MM.1S (cell line): ENCODE results near the gene SYNE1.

ENCODE experiments used
- DNase-seq: peaks from one replicate; pipeline ENCODE4 v3.0.0-alpha.2; 2015
- H2AFZ ChIP-seq: fragments of 300-600 bp; sonication (generic); 2 replicates; pipeline ENCODE4 v1.6.0; 2016; ENCODE audit warnings: antibody characterized with exemption, low read length
- H3F3A ChIP-seq: fragments of 300-600 bp; sonication (generic); 2 replicates; pipeline ENCODE4 v1.6.1; 2016; ENCODE audit warnings: mild to moderate bottlenecking, antibody characterized with exemption, low read length, moderate library complexity, mixed read lengths; ENCODE audit not compliant: insufficient read depth
- H3K27ac ChIP-seq: fragments of 300-600 bp; sonication (generic); 2 replicates; pipeline ENCODE4 v1.5.1; 2016; ENCODE audit warnings: mild to moderate bottlenecking, low read length
- H3K27me3 ChIP-seq: fragments of 300-600 bp; sonication (generic); replicated peaks from 2 replicates; pipeline ENCODE4 v1.6.0; 2016; ENCODE audit warnings: low read length; ENCODE audit not compliant: insufficient read depth
- H3K36me3 ChIP-seq: fragments of 300-600 bp; sonication (generic); replicated peaks from 2 replicates; pipeline ENCODE4 v1.6.1; 2016; ENCODE audit warnings: mild to moderate bottlenecking, low read length, mixed read lengths; ENCODE audit not compliant: insufficient read depth
- H3K4me1 ChIP-seq: fragments of 300-600 bp; sonication (generic); 2 replicates; pipeline ENCODE4 v1.6.1; 2016; ENCODE audit warnings: low read length, mixed read lengths
- H3K4me2 ChIP-seq: fragments of 300-600 bp; sonication (generic); 2 replicates; pipeline ENCODE4 v1.6.0; 2016; ENCODE audit warnings: low read depth, low read length
- H3K4me3 ChIP-seq: fragments of 300-600 bp; sonication (generic); 2 replicates; pipeline ENCODE4 v1.5.1; 2016; ENCODE audit warnings: low read length, mixed read lengths
- H3K79me2 ChIP-seq: fragments of 300-600 bp; sonication (generic); 2 replicates; pipeline ENCODE4 v1.6.1; 2016; ENCODE audit warnings: mixed run types, low read length, mixed read lengths
- H3K9ac ChIP-seq: fragments of 300-600 bp; sonication (generic); 2 replicates; pipeline ENCODE4 v1.6.1; 2016; ENCODE audit warnings: low read length, mixed read lengths
- H3K9me2 ChIP-seq: fragments of 300-600 bp; sonication (generic); replicated peaks from 2 replicates; pipeline ENCODE4 v1.6.1; 2016; ENCODE audit warnings: mild to moderate bottlenecking, low read length, mixed read lengths; ENCODE audit not compliant: insufficient read depth
- H3K9me3 ChIP-seq: fragments of 300-600 bp; sonication (generic); replicated peaks from 2 replicates; pipeline ENCODE4 v1.6.1; 2016; ENCODE audit warnings: mild to moderate bottlenecking, low read length, mixed read lengths; ENCODE audit not compliant: insufficient read depth
- H4K20me1 ChIP-seq: fragments of 300-600 bp; sonication (generic); 2 replicates; pipeline ENCODE4 v1.6.1; 2016; ENCODE audit warnings: mild to moderate bottlenecking, low read length, moderate library complexity, mixed read lengths; ENCODE audit not compliant: insufficient read depth
- EZH2 ChIP-seq: fragments of 300-600 bp; sonication (generic); optimal IDR thresholded peaks from 2 replicates; pipeline ENCODE3; 2017; ENCODE audit warnings: low read depth, mild to moderate bottlenecking, antibody characterized with exemption, low read length, mixed read lengths
- EZH2phosphoT487 ChIP-seq: fragments of 300-600 bp; sonication (generic); IDR thresholded peaks from 2 replicates; pipeline ENCODE4 v1.6.1; 2018; ENCODE audit warnings: antibody characterized with exemption, low read length
- TF ChIP-seq, protein P1 (sequence below): fragments of 300-600 bp; sonication (generic); IDR thresholded peaks from 2 replicates; pipeline ENCODE4 v1.5.1; 2016; ENCODE audit warnings: antibody characterized with exemption, low read length, mixed read lengths

The SYNE1 gene

DNA sequence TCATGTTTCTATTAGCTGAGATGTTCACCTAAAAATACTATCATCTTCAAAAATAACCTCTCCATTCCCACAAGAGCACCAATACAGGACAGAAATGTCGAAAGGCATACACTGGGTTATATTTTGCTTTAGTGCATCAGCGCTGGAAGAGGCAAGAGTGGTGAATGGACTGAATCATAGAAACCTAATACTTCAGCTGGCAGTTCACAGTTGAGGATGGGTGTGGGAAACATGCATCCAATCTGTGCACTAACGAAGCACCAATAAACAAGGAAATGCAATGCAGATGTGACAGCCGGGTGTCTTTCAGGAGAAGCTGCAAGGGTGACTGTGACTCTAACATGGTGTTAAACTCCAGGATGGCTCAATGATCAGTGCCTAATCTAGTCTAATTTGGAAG, 463.8 kb downstream of the SYNE1 start:
- Histone ChIP-seq H3K36me3 (no peaks in the 10 kb centered on the region), H2AFZ (no peak overlapping the region), H3K9ac (no peak overlapping the region), H3K79me2 (no peaks in the 10 kb centered on the region), H3K9me2 (no peaks in the 10 kb centered on the region), H3K4me3 (no peak overlapping the region), H3F3A (no peaks in the 10 kb centered on the region), H3K27ac (no peak overlapping the region), H3K27me3 (no peaks in the 10 kb centered on the region), H3K4me2 (no peak overlapping the region), H3K4me1 (no peaks in the 10 kb centered on the region), H4K20me1 (no peaks in the 10 kb centered on the region), H3K9me3 (no peaks in the 10 kb centered on the region)
- no peak for TF ChIP-seq EZH2
- TF ChIP-seq, protein P1, sequence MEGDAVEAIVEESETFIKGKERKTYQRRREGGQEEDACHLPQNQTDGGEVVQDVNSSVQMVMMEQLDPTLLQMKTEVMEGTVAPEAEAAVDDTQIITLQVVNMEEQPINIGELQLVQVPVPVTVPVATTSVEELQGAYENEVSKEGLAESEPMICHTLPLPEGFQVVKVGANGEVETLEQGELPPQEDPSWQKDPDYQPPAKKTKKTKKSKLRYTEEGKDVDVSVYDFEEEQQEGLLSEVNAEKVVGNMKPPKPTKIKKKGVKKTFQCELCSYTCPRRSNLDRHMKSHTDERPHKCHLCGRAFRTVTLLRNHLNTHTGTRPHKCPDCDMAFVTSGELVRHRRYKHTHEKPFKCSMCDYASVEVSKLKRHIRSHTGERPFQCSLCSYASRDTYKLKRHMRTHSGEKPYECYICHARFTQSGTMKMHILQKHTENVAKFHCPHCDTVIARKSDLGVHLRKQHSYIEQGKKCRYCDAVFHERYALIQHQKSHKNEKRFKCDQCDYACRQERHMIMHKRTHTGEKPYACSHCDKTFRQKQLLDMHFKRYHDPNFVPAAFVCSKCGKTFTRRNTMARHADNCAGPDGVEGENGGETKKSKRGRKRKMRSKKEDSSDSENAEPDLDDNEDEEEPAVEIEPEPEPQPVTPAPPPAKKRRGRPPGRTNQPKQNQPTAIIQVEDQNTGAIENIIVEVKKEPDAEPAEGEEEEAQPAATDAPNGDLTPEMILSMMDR, result no peak
- no peak for TF ChIP-seq EZH2phosphoT487
- DNase-seq, result no peak

DNA sequence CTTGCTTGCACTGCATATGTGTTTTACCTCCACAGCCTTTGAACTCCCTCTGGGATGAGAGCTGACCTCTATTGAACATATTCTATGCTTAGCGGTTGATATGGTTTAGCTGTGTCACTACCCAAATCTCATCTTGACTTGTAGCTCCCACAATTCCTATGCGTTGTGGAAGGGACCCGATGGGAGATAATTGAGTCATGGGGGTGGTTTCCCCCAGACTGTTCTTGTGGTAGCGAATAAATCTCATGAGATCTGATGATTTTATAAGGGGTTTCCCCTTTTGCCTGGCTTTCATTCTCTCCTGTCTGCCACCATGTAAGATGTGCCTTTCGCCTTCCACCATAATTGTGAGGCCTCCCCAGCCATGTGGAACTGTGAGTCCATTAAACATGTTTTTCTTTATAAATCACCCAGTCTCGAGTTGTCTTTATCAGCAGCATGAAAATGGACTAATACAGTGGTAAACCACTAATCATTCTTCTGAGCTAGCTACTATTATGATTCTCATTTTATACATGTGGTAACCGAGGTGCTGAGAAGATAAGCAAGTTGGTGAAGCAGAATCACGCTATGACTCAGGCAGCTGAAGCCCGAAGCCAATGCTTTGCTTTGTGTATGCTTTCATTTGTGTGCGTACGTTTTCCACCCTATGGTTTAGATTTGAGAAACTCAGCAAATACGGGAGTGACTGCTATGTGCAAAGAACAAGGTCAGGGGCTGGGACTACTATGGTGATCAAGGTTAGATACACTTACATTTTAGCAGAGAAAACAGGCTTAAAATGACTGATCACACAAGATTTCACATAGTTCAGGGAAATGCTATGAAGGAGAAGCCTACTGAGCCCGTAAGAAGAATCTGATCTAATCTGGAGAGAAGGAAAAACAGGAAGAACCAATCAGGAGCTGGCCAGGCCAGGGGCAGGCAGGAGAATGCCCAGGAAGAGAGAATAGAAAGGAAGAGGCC, 466.2 kb downstream of the SYNE1 start:
- Histone ChIP-seq H3K27ac (no peak overlapping the region), H3K4me3 (no peak overlapping the region), H3K36me3 (no peaks in the 10 kb centered on the region), H3K4me1 (no peaks in the 10 kb centered on the region), H3K79me2 (no peaks in the 10 kb centered on the region), H2AFZ (no peak overlapping the region), H3K9me3 (no peaks in the 10 kb centered on the region), H3F3A (no peaks in the 10 kb centered on the region), H3K4me2 (no peak overlapping the region), H3K27me3 (no peaks in the 10 kb centered on the region), H4K20me1 (no peaks in the 10 kb centered on the region), H3K9me2 (no peaks in the 10 kb centered on the region), H3K9ac (no peak overlapping the region)
- no peak for DNase-seq
- no peak for TF ChIP-seq EZH2
- TF ChIP-seq, protein P1, result no peak
- no peak for TF ChIP-seq EZH2phosphoT487

- Histone ChIP-seq H3F3A (no peaks in the 10 kb centered on the region), H3K4me2 (no peak overlapping the region), H3K79me2 (no peaks in the 10 kb centered on the region), H2AFZ (no peak overlapping the region), H3K4me3 (no peak overlapping the region), H3K9ac (no peak overlapping the region), H3K27ac (no peak overlapping the region), H3K9me2 (no peaks in the 10 kb centered on the region), H3K36me3 (no peaks in the 10 kb centered on the region), H3K9me3 (no peaks in the 10 kb centered on the region), H3K27me3 (no peaks in the 10 kb centered on the region), H3K4me1 (no peaks in the 10 kb centered on the region), H4K20me1 (no peaks in the 10 kb centered on the region)
- no peak for DNase-seq
- TF ChIP-seq EZH2, result no peak
- TF ChIP-seq, protein P1, result no peak
- no peak for TF ChIP-seq EZH2phosphoT487
These were observed 466.9 kb downstream of the SYNE1 start for GRCh38 chr6:152170313-152170701.
